Measurements from ENCODE around the gene CRP. TPM values are rescaled to one million over a fixed set of nuclear protein-coding genes. Genes with fewer than 3 reads are reported as not detected.

Gene CRP
- total RNA-seq, 2 donors from 2014 or later = 1.2 TPM; not detected in 1

DNA sequence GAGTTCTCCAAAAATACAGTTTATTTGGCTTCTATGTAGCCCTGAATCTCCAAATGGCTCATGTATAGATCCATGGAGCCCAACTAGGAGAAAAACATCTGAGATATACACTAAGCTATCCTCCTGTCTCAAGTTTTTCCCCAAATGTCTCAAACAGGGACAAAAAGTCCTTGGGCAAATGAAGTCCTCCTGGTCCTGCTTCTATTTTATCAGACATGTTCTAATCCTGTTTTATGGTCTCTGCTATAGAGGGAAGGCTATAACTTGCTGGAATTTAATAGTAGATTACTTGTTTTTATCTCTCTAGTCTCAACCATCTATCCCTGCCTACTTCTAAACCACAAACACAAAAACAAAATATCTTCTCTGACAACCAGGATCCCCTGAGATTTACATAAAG is 26.9 kb downstream of the CRP start:
- no peaks in the 10 kb centered on the region for H3K9me3 ChIP-seq (ENCODE audit: control insufficient read depth, low read length)
- H3K36me3 ChIP-seq (ENCODE audit: control insufficient read depth, insufficient read depth, low read length) = no peaks in the 10 kb centered on the region
- H3K4me3 ChIP-seq (ENCODE audit: low read length) = no peak overlapping the region
- Mint-ChIP-seq H3K36me3 (ENCODE audit: low read depth) (no peaks in the 10 kb centered on the region), H3K27ac (no peak overlapping the region), H3K4me1 (no peaks in the 10 kb centered on the region), H3K27me3 (ENCODE audit: insufficient read depth) (peaks cover 3% of the 10 kb centered on the region), H3K4me3 (no peak overlapping the region), H3K9me3 (peaks cover 46% of the 10 kb centered on the region)
- no peak for DNase-seq
- H3K4me1 ChIP-seq (ENCODE audit: control insufficient read depth, insufficient read depth, low read length) = no peaks in the 10 kb centered on the region
- H3K27ac ChIP-seq (ENCODE audit: low read depth, low read length) = no peak overlapping the region
- no peak for TF ChIP-seq CTCF (conservative IDR thresholded peaks at IDR 0.05)
- H3K27me3 ChIP-seq (ENCODE audit: control insufficient read depth, insufficient read depth, low read length, poor library complexity, severe bottlenecking) = no peaks in the 10 kb centered on the region
- H3K9ac ChIP-seq (ENCODE audit: extremely low read depth, low read length, poor library complexity, severe bottlenecking) = no peak overlapping the region

GRCh38 chr1:159686599-159687299 is 27.6 kb downstream of the CRP start:
- WGBS, 2 experiments (ENCODE audit: insufficient coverage in 1 of 2, insufficient read length in 1 of 2) = 88 to 100% methylated on average over 1 of the region's 1 CpG
- H3K36me3 ChIP-seq (ENCODE audit: control insufficient read depth, insufficient read depth, low read length) = no peaks in the 10 kb centered on the region
- DNase-seq = no peak
- no peak overlapping the region for H3K4me3 ChIP-seq (ENCODE audit: low read length)
- Mint-ChIP-seq H3K9me3 (peaks cover 49% of the 10 kb centered on the region), H3K4me1 (no peaks in the 10 kb centered on the region), H3K27ac (no peak overlapping the region), H3K36me3 (ENCODE audit: low read depth) (no peaks in the 10 kb centered on the region), H3K4me3 (no peak overlapping the region), H3K27me3 (ENCODE audit: insufficient read depth) (peaks cover 3% of the 10 kb centered on the region)
- no peaks in the 10 kb centered on the region for H3K9me3 ChIP-seq (ENCODE audit: control insufficient read depth, low read length)
- no peak overlapping the region for H3K27ac ChIP-seq (ENCODE audit: low read depth, low read length)
- H3K4me1 ChIP-seq (ENCODE audit: control insufficient read depth, insufficient read depth, low read length) = no peaks in the 10 kb centered on the region
- H3K9ac ChIP-seq (ENCODE audit: extremely low read depth, low read length, poor library complexity, severe bottlenecking) = no peak overlapping the region
- no peaks in the 10 kb centered on the region for H3K27me3 ChIP-seq (ENCODE audit: control insufficient read depth, insufficient read depth, low read length, poor library complexity, severe bottlenecking)
- no peak for TF ChIP-seq CTCF (conservative IDR thresholded peaks at IDR 0.05)

DNA sequence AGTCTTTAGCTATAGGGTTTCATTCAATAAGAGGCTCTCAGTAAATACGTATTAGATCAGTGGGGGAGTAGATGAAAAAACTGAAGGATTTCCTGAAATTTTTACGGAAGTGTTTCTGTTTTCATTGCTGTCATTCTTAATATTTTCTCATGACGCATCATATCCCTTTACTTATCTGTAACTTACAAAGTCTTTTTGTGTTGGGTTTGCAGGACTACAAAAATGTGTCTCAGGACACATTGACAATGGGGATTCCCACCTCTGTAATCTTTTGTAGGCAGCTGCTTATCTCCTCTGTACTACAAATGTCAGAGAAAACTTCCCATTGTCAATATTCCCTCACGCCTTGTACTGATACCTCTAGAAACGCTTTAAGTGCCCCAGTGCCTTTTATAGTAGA is 35.5 kb downstream of the CRP start:
- no CpG with 5 or more reads among the region's 5 CpGs for WGBS, 2 experiments (ENCODE audit: insufficient coverage in 1 of 2, insufficient read length in 1 of 2)
- no peaks in the 10 kb centered on the region for H3K9me3 ChIP-seq (ENCODE audit: control insufficient read depth, low read length)
- no peak overlapping the region for H3K27ac ChIP-seq (ENCODE audit: low read depth, low read length)
- Mint-ChIP-seq H3K36me3 (ENCODE audit: low read depth) (no peaks in the 10 kb centered on the region), H3K9me3 (peaks cover 39% of the 10 kb centered on the region), H3K27me3 (ENCODE audit: insufficient read depth) (no peaks in the 10 kb centered on the region), H3K4me3 (no peak overlapping the region), H3K27ac (no peak overlapping the region), H3K4me1 (no peaks in the 10 kb centered on the region)
- no peaks in the 10 kb centered on the region for H3K36me3 ChIP-seq (ENCODE audit: control insufficient read depth, insufficient read depth, low read length)
- H3K27me3 ChIP-seq (ENCODE audit: control insufficient read depth, insufficient read depth, low read length, poor library complexity, severe bottlenecking) = no peaks in the 10 kb centered on the region
- no peak overlapping the region for H3K9ac ChIP-seq (ENCODE audit: extremely low read depth, low read length, poor library complexity, severe bottlenecking)
- H3K4me3 ChIP-seq (ENCODE audit: low read length) = no peak overlapping the region
- H3K4me1 ChIP-seq (ENCODE audit: control insufficient read depth, insufficient read depth, low read length) = no peaks in the 10 kb centered on the region
- DNase-seq = no peak
- no peak for TF ChIP-seq CTCF (conservative IDR thresholded peaks at IDR 0.05)

All from endodermal cell (in vitro differentiated cells).